ENCODE measurements around the gene RLN1.

Gene RLN1

GRCh38 chr9:5292141-5292540, 47.5 kb downstream of the RLN1 start:
- in situ Hi-C loops (cut with HindIII; ENCODE audit: low sequenced_read_pairs), result no loop called here
- no peak for DNase-seq (ENCODE audit: low read depth, low spot score)
- no peak overlapping the region for H3K4me3 ChIP-seq (ENCODE audit: low read depth, low read length)
- no peak for TF ChIP-seq CTCF (IDR thresholded peaks at IDR 0.05; ENCODE audit: low read depth, low read length)

- TF ChIP-seq CTCF (IDR thresholded peaks at IDR 0.05; ENCODE audit: low read depth, low read length), result no peak
- no peak for DNase-seq (ENCODE audit: low read depth, low spot score)
- in situ Hi-C loops (cut with HindIII; ENCODE audit: low sequenced_read_pairs), result no loop called here
- H3K4me3 ChIP-seq (ENCODE audit: low read depth, low read length), result no peak overlapping the region
Observed at GRCh38 chr9:5288591-5288990, 51.1 kb downstream of the RLN1 start.

- in situ Hi-C loops (cut with HindIII; ENCODE audit: low sequenced_read_pairs), result no loop called here
- DNase-seq (ENCODE audit: low read depth, low spot score), result no peak
- no peak for TF ChIP-seq CTCF (IDR thresholded peaks at IDR 0.05; ENCODE audit: low read depth, low read length)
- no peak overlapping the region for H3K4me3 ChIP-seq (ENCODE audit: low read depth, low read length)
Observed at GRCh38 chr9:5286262-5286661, 53.4 kb downstream of the RLN1 start.
